IMR-90 (cell line): ENCODE measurements around the gene ZNF200. TPM values are rescaled to one million over a fixed set of nuclear protein-coding genes. Genes with fewer than 3 reads are reported as not detected.

Experiments used
- ATAC-seq: fragments of 200-7000 bp; cut with Tn5 transposase; 2 replicates; pipeline ENCODE4 v1.9.1; 2020; ENCODE audit warnings: low read depth, mild to moderate bottlenecking, moderate library complexity
- BruUV-seq: library from RNA; stranded (reverse); fragments of 400-500 nt; replicated peaks from 2 replicates; lab custom pipeline; 2021; lab: Mats Ljungman, UMichigan
- CTCF ChIA-PET: fragments of 300-600 bp; formaldehyde crosslinking; extraction: SDS; loops from one replicate; lab custom pipeline; 2021; ENCODE audit warnings: antibody characterized with exemption; lab: Yijun Ruan, JAX
- POLR2A ChIA-PET: fragments of 300-600 bp; sonication (Branson Sonifier 250); formaldehyde crosslinking; loops from one replicate; lab custom pipeline; 2022; ENCODE audit warnings: antibody characterized with exemption; ENCODE audit not compliant: unreplicated experiment; lab: Charles Lee
- DNase-seq: peaks from one replicate; pipeline ENCODE4 v3.0.0; 2013
- H2AFZ ChIP-seq: replicated peaks from 2 replicates; pipeline ENCODE3; 2013; ENCODE audit warnings: low read length, mild to moderate bottlenecking; ENCODE audit not compliant: poor library complexity
- H2AK5ac ChIP-seq: 2 replicates; pipeline ENCODE4 v1.6.1; 2013; ENCODE audit warnings: low read depth, low read length, inconsistent platforms
- H2AK9ac ChIP-seq: replicated peaks from 2 replicates; pipeline ENCODE3; 2013; ENCODE audit warnings: mild to moderate bottlenecking, low read depth, low read length, moderate library complexity; ENCODE audit not compliant: poor library complexity
- H2BK120ac ChIP-seq: 2 replicates; pipeline ENCODE4 v1.6.1; 2013; ENCODE audit warnings: low read depth, low read length, inconsistent platforms
- H2BK15ac ChIP-seq: 3 replicates; pipeline ENCODE4 v1.6.1; 2013; ENCODE audit warnings: low read depth, low read length, inconsistent platforms
- H2BK20ac ChIP-seq: 2 replicates; pipeline ENCODE4 v1.6.1; 2013; ENCODE audit warnings: low read depth, mild to moderate bottlenecking, inconsistent platforms, low read length, moderate library complexity
- H2BK5ac ChIP-seq: 2 replicates; pipeline ENCODE4 v1.6.1; 2013; ENCODE audit warnings: mild to moderate bottlenecking, low read depth, low read length, inconsistent platforms; ENCODE audit not compliant: poor library complexity, severe bottlenecking
- H3K14ac ChIP-seq: replicated peaks from 2 replicates; pipeline ENCODE4 v1.6.1; 2013; ENCODE audit warnings: low read depth, low read length, inconsistent platforms
- H3K18ac ChIP-seq: 2 replicates; pipeline ENCODE4 v1.6.1; 2013; ENCODE audit warnings: low read depth, low read length, control low read depth
- H3K23ac ChIP-seq: 2 replicates; pipeline ENCODE4 v1.6.1; 2013; ENCODE audit warnings: low read depth, low read length, inconsistent platforms
- H3K27ac ChIP-seq: 2 replicates; pipeline ENCODE4 v1.5.1; 2013; ENCODE audit warnings: mild to moderate bottlenecking, control low read depth, low read length; ENCODE audit not compliant: insufficient read depth
- H3K27me3 ChIP-seq: 2 replicates; pipeline ENCODE4 v1.6.1; 2013; ENCODE audit warnings: low read length; ENCODE audit not compliant: control insufficient read depth, insufficient read depth
- H3K36me3 ChIP-seq: 2 replicates; pipeline ENCODE4 v1.6.1; 2013; ENCODE audit warnings: low read length, mixed read lengths; ENCODE audit not compliant: control insufficient read depth, insufficient read depth
- H3K4ac ChIP-seq: 2 replicates; pipeline ENCODE4 v1.6.1; 2013; ENCODE audit warnings: low read depth, low read length, inconsistent platforms
- H3K4me1 ChIP-seq: 2 replicates; pipeline ENCODE4 v1.6.1; 2013; ENCODE audit warnings: low read length, mixed read lengths; ENCODE audit not compliant: control insufficient read depth, insufficient read depth
- H3K4me2 ChIP-seq: 2 replicates; pipeline ENCODE4 v1.6.1; 2013; ENCODE audit warnings: low read depth, mild to moderate bottlenecking, control low read depth, low read length, moderate library complexity
- H3K4me3 ChIP-seq: 2 replicates; pipeline ENCODE4 v1.5.1; 2013; ENCODE audit warnings: low read depth, mild to moderate bottlenecking, control low read depth, low read length, moderate library complexity; ENCODE audit not compliant: insufficient read depth
- H3K56ac ChIP-seq: 2 replicates; pipeline ENCODE4 v1.6.1; 2013; ENCODE audit warnings: low read length, inconsistent platforms; ENCODE audit not compliant: insufficient read depth; ENCODE audit errors: extremely low read depth
- H3K79me1 ChIP-seq, 2 experiments: 2 replicates each; pipeline ENCODE4 v1.6.1; 2013; ENCODE audit warnings: low read length in 2 of 2, inconsistent platforms in 1 of 2, low read depth in 1 of 2
- H3K9ac ChIP-seq: 2 replicates; pipeline ENCODE4 v1.6.1; 2013; ENCODE audit warnings: low read depth, low read length, control low read depth
- H3K9me1 ChIP-seq: 2 replicates; pipeline ENCODE4 v1.6.1; 2013; ENCODE audit warnings: low read length, inconsistent platforms; ENCODE audit not compliant: insufficient read depth
- H3K9me3 ChIP-seq: 2 replicates; pipeline ENCODE4 v1.6.1; 2013; ENCODE audit warnings: low read length; ENCODE audit not compliant: control insufficient read depth, insufficient read depth
- H4K20me1 ChIP-seq: 2 replicates; pipeline ENCODE4 v1.6.1; 2013; ENCODE audit warnings: low read length, inconsistent platforms; ENCODE audit not compliant: insufficient read depth
- H4K5ac ChIP-seq: 2 replicates; pipeline ENCODE4 v1.6.1; 2013; ENCODE audit warnings: mild to moderate bottlenecking, low read depth, low read length, control low read depth
- H4K8ac ChIP-seq, 2 experiments: 2 replicates each; pipeline ENCODE4 v1.6.1; 2013; ENCODE audit warnings: low read depth in 2 of 2, low read length in 2 of 2, control low read depth in 1 of 2, inconsistent platforms in 1 of 2
- H4K91ac ChIP-seq: 2 replicates; pipeline ENCODE4 v1.6.1; 2013; ENCODE audit warnings: low read depth, low read length, inconsistent platforms; ENCODE audit not compliant: insufficient read depth
- CTCF ChIP-seq: conservative IDR thresholded peaks from 2 replicates; pipeline ENCODE4 v1.5.1; 2012; ENCODE audit warnings: mild to moderate bottlenecking, low read depth, low read length, improper control_type of control experiment
- FOS ChIP-seq: fragments of 150-350 bp; IDR thresholded peaks from 2 replicates; pipeline ENCODE4 v1.6.1; 2016; ENCODE audit warnings: low read depth, low read length
- MAZ ChIP-seq: IDR thresholded peaks from 2 replicates; pipeline ENCODE4 v1.6.1; 2012; ENCODE audit warnings: low read depth, mild to moderate bottlenecking, low read length, improper control_type of control experiment, moderate library complexity, borderline replicate concordance
- RFX5 ChIP-seq: IDR thresholded peaks from 2 replicates; pipeline ENCODE4 v1.8.0; 2012; ENCODE audit warnings: low read depth, mild to moderate bottlenecking, low read length, moderate library complexity
- WGBS, 2 experiments: methylation state at CpG; one replicate each; pipeline versions ENCODE4 v1.1.5 to v1.1.7; 2013; ENCODE audit warnings: missing lambda C conversion rate in 2 of 2; ENCODE audit not compliant: insufficient read length in 1 of 2; ENCODE audit errors: extremely low coverage in 2 of 2; 5-methylcytosine and 5-hydroxymethylcytosine counted together
- dilution Hi-C: fragments of 300-500 bp; cut with HindIII; formaldehyde crosslinking; loops from one replicate; pipeline ENCODE4 v1.14.3; 2018; ENCODE audit warnings: low sequenced_read_pairs; ENCODE audit not compliant: unreplicated experiment
- in situ Hi-C: fragments of 300-500 bp; cut with MboI; formaldehyde crosslinking; loops from 3 replicates; pipeline ENCODE4 v1.14.3; 2019; ENCODE audit warnings: low sequenced_read_pairs, inconsistent platforms, mixed read lengths
- intact Hi-C: fragments of 100-400 bp; cut with micrococcal nuclease; formaldehyde crosslinking; loops from 2 replicates; pipeline ENCODE4 v1.10.0; 2022
- polyA plus RNA-seq, 3 experiments: library from polyadenylated mRNA; depleted of rRNA; stranded (reverse); fragments of >200 nt; gene quantifications; 2 replicates each; pipeline ENCODE4 v1.2.3, GENCODE V29; 2012; ENCODE audit warnings: low replicate concordance in 1 of 3
- total RNA-seq: library from RNA; depleted of rRNA; stranded (reverse); fragments of >200 nt; gene quantifications from 2 replicates; pipeline ENCODE4 v1.2.3, GENCODE V29; 2012

The ZNF200 gene
- total and polyA plus RNA-seq, 2 of the 4 experiments (the other 2 are of a cell fraction), result 3.7 to 7.5 TPM

- H3K4ac ChIP-seq, result no peak overlapping the region
- no peak overlapping the region for H2AK9ac ChIP-seq
- no peaks in the 10 kb centered on the region for H3K9me1 ChIP-seq
- 82% methylated on average over 5 of the region's 11 CpGs; no CpG with 5 or more reads in 1 of the 2 experiments for WGBS, 2 experiments
- dilution Hi-C loops, result no loop called here
- no peak overlapping the region for H3K56ac ChIP-seq
- TF ChIP-seq FOS, result no peak
- TF ChIP-seq CTCF, result no peak
- TF ChIP-seq MAZ, result no peak
- TF ChIP-seq RFX5, result no peak
- H3K4me3 ChIP-seq, result no peak overlapping the region
- H2BK5ac ChIP-seq, result no peak overlapping the region
- no peak overlapping the region for H2BK15ac ChIP-seq
- no peaks in the 10 kb centered on the region for H3K4me1 ChIP-seq
- CTCF ChIA-PET, result no interaction called here
- no peaks in the 10 kb centered on the region for H3K36me3 ChIP-seq
- no peak overlapping the region for H2AK5ac ChIP-seq
- no peak overlapping the region for H3K18ac ChIP-seq
- no peak overlapping the region for H2BK120ac ChIP-seq
- no peak overlapping the region for H4K5ac ChIP-seq
- no peak overlapping the region for H3K4me2 ChIP-seq
- H3K9me3 ChIP-seq, result 0 out of 2 replicates have a peak, but pooled peaks cover under 1% of the 10 kb centered on the region
- H3K79me1 ChIP-seq, result no peaks in the 10 kb centered on the region
- no peaks in the 10 kb centered on the region for H4K20me1 ChIP-seq
- no peak overlapping the region for H3K23ac ChIP-seq
- H4K91ac ChIP-seq, result no peak overlapping the region
- in situ Hi-C loops, result no loop called here
- H2BK20ac ChIP-seq, result no peak overlapping the region
- no peak overlapping the region for H3K14ac ChIP-seq
- no peak overlapping the region for H3K9ac ChIP-seq
- intact Hi-C loops, result no loop called here
- no peak overlapping the region for H2AFZ ChIP-seq
- H3K27me3 ChIP-seq, result no peaks in the 10 kb centered on the region
- BruUV-seq, result no TSS peak
- POLR2A ChIA-PET, result no interaction called here
- H4K8ac ChIP-seq, result no peak overlapping the region
- H3K27ac ChIP-seq, result no peak overlapping the region
- ATAC-seq (no peak), DNase-seq (no peak)
Observed at GRCh38 chr16:3215601-3216262, 19.2 kb downstream of the ZNF200 start.
